T-helper 1 cell treated with Interleukin-12 subunit alpha and Interleukin-12 subunit beta and Interleukin-4 antibody, amounts not matched to agents 30 μg/mL and 1 μg/mL, for 36 hours (primary cell): ENCODE results near the gene SHROOM3.

Experiments
- H3K27ac Mint-ChIP-seq: one replicate; pipeline ENCODE4 v1.8.0; 2021; ENCODE audit warnings: mild to moderate bottlenecking, mixed read lengths
- H3K27me3 Mint-ChIP-seq: one replicate; pipeline ENCODE4 v1.8.0; 2021; ENCODE audit warnings: low read depth, mixed read lengths
- H3K36me3 Mint-ChIP-seq: one replicate; pipeline ENCODE4 v1.8.0; 2021; ENCODE audit warnings: low read depth, mixed read lengths
- H3K4me1 Mint-ChIP-seq: one replicate; pipeline ENCODE4 v1.8.0; 2021; ENCODE audit warnings: low read depth, mixed read lengths
- H3K4me3 Mint-ChIP-seq: one replicate; pipeline ENCODE4 v1.8.0; 2021; ENCODE audit warnings: mild to moderate bottlenecking, moderate library complexity, mixed read lengths
- H3K9me3 Mint-ChIP-seq: one replicate; pipeline ENCODE4 v1.8.0; 2021; ENCODE audit warnings: mixed read lengths

The SHROOM3 gene

DNA sequence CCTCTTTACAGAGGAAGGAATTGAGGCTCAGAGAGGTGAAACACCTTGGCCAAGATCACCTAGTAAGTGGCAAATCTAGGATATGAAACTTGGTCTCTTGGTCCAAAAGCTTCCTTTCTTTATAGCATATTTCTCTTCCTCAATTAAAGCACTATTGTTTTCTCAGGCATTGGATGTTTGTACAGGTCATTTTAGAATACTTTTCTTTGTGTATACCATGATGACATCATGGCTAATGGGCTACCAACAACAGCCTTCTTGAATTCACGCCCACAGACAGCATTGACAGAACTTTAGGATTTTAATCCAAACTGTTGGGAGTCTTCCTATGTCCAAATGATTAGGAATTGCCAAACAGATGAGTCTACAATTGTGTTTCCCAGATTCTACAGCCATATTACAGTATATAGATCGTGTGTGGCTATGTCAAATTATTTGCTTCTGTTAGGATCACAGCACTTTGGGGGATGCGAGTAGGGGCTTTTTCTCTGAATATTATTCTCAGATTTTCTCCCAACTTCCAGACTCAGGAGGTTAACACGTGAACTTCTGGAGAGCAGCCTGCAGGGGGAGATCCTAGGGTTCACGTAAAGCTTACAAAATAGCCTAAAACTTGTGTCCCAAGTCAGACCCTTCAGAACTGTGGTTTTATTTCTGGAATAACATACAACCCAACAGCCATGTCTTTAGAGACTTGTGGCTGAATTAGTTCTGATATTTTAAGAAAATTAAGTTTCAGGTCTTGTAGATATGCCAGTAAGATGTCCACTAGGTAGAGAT is 191.8 kb downstream of the SHROOM3 start:
- Mint-ChIP-seq H3K36me3 (no peaks in the 10 kb centered on the region), H3K9me3 (no peaks in the 10 kb centered on the region), H3K4me1 (no peaks in the 10 kb centered on the region), H3K27me3 (peaks cover 37% of the 10 kb centered on the region), H3K4me3 (no peak overlapping the region), H3K27ac (no peak overlapping the region)

DNA sequence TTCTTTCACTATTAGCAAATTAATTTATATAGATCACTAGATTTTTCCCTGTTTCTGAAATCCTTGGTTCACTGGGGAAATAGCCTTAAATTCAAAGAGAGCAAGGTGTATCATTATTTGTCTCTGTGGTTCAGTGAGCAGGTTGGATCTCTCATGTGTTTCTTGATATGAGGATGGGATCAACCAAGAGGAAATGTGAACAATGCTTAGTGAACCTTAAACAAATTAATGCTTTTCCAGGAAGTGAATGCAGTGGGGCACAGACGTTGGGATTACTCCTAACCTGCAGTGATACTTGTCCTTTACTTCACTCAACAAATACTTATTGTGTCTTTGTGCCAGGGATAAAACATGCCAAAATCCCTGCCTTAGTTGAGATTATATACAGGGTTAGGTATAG is 193.2 kb downstream of the SHROOM3 start:
- Mint-ChIP-seq H3K27me3 (peaks cover 35% of the 10 kb centered on the region), H3K4me1 (no peaks in the 10 kb centered on the region)

DNA sequence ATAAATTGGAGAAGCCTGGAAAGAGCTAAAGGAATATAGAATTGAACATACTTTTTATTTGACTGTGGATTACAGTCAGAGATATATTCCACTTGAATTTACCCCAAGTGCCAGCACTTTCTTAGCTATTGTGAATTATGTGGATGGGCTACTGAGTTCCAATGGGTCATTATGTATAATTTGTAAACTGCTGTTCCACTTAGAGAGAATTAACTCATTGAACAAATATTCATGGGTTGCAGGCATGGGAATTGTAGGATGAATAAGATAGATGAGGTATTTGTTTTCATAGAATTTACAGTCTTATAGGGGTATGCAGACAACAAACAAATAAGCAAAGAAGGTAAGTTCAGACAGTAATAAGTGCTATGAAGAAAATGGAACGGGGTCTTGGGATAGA is 195.7 kb downstream of the SHROOM3 start:
- H3K4me3 Mint-ChIP-seq = no peak overlapping the region
- no peaks in the 10 kb centered on the region for H3K9me3 Mint-ChIP-seq
- H3K4me1 Mint-ChIP-seq = no peaks in the 10 kb centered on the region
- H3K36me3 Mint-ChIP-seq = no peaks in the 10 kb centered on the region
- peaks cover 33% of the 10 kb centered on the region for H3K27me3 Mint-ChIP-seq
- H3K27ac Mint-ChIP-seq = no peak overlapping the region

More for the DNA sequence above, 193.2 kb downstream of the SHROOM3 start:
- H3K36me3 Mint-ChIP-seq = no peaks in the 10 kb centered on the region
- no peaks in the 10 kb centered on the region for H3K9me3 Mint-ChIP-seq
- no peak overlapping the region for H3K4me3 Mint-ChIP-seq
- no peak overlapping the region for H3K27ac Mint-ChIP-seq

DNA sequence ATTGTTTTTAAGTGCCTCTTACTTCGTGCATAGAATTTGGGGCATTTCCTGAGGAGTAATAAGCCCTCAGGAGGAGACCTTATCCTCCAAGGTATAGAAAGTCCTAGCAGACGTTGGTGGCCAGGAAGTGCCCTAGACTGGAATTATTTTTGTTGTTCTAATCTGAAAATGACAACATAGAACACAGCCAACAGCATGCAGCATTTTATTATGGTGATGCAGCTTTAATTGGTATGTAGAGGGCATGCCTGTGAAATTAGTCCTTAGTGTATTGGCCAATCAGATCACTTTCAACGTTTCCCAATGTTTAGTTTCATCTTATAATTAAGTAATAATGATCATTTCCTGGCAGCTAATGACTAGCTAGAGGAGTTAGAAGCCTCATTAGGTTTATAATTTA is 199.2 kb downstream of the SHROOM3 start:
- Mint-ChIP-seq H3K27me3 (peaks cover 28% of the 10 kb centered on the region), H3K27ac (no peak overlapping the region), H3K36me3 (no peaks in the 10 kb centered on the region), H3K4me3 (no peak overlapping the region), H3K9me3 (no peaks in the 10 kb centered on the region), H3K4me1 (no peaks in the 10 kb centered on the region)

DNA sequence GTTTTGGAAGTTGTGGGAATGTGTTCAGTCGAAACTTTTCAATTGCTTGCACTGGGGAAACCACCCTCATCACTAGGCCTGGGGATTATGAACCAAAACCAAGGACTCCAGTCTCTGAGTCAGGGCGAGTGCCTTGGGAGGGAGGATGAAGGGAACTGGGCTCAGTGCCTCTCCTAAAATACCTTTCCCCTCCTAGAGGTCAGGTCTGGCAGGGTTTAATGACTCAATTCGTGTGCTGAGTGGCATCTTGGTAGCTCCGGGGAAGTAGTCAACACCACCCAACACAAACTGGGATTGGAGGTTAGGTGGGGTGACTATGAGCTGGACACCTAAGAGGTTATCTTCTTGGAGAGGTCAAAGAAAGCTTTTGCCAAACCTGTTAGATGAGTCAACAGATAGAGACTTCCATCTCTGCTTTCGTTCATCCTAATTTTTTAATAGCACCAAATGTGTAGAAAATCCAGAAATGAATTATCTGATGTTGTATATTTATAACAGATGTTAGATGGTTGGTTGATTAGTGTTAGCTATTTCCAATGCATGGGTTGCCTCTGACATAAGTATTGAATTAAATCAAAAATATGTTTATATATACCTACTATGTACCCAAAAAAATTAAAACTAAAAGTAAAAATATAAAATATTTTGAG is 202.8 kb downstream of the SHROOM3 start:
- Mint-ChIP-seq H3K4me3 (no peak overlapping the region), H3K4me1 (no peaks in the 10 kb centered on the region), H3K27me3 (peaks cover 15% of the 10 kb centered on the region), H3K9me3 (no peaks in the 10 kb centered on the region), H3K36me3 (no peaks in the 10 kb centered on the region), H3K27ac (no peak overlapping the region)

DNA sequence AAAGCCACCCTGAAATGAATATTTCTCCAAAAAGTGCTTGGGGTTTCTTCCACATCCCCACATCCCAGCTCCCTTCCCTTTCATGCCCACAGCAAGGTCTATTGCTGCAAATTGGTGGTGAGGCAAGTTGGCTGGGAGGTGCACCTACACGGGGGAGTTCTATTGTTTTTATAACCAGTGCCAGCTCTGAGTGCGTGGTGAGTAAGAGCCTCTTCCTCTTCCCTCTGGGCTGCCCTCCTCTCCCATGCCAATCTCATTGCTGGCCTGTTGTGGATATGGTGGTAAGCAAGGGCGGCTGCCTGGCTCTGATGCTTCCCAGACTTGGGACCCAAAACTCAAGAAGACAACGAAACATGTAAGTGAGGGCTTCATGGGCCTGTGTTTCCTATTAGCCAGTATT is 204.3 kb downstream of the SHROOM3 start:
- no peaks in the 10 kb centered on the region for H3K4me1 Mint-ChIP-seq
- no peaks in the 10 kb centered on the region for H3K9me3 Mint-ChIP-seq
- H3K4me3 Mint-ChIP-seq = no peak overlapping the region
- H3K27ac Mint-ChIP-seq = no peak overlapping the region
- H3K27me3 Mint-ChIP-seq = peaks cover 15% of the 10 kb centered on the region
- no peaks in the 10 kb centered on the region for H3K36me3 Mint-ChIP-seq

DNA sequence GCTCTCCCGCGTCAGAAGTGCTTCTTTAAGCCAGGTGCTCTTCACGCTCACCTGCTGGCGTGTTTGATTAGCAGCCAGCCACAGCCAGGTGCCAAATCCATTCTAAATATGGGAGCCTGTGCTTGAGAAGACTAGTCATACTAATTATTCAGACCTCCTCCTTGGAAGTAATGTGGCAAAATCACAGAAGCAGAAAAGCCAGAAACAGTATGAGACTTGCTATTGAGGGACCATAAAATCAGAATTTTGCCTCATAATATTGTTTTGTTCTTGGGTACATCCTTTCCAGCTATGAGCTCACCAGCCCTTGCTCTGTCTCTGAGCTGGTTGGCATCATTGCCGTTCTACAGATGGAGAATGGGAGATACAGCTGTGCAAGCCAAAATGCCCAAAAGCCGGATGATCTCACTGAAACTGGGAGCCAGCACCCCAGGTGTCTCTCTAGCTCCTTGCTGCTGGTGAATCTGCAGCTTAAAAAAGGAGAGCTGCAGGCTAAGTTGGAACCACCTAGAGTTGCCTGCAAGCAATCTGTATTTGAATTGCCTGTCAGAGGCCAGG is 205.4 kb downstream of the SHROOM3 start:
- Mint-ChIP-seq H3K27me3 (peaks cover 9% of the 10 kb centered on the region), H3K4me3 (no peak overlapping the region), H3K27ac (no peak overlapping the region), H3K36me3 (no peaks in the 10 kb centered on the region), H3K9me3 (no peaks in the 10 kb centered on the region), H3K4me1 (no peaks in the 10 kb centered on the region)

DNA sequence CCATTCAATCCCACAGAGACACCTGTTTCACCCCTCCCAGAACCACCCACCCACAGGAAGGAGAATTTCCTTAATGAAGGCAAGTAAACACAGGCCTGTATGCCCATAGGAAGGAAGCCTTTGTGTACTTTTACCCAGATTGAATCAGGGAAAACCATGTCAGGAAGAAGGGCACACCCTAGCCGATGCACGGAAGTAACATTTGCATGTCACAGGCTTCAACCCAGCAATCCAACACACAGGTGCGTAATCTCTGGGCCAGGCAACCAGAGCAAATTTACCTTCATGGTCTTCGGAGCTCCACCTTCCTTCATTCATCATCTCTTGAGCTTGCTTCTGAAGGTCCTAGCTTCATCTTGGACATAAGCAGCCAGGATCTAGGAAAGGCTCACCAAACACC is 206.3 kb downstream of the SHROOM3 start:
- H3K27ac Mint-ChIP-seq = no peak overlapping the region
- no peaks in the 10 kb centered on the region for H3K36me3 Mint-ChIP-seq
- H3K4me1 Mint-ChIP-seq = no peaks in the 10 kb centered on the region
- H3K4me3 Mint-ChIP-seq = no peak overlapping the region
- H3K9me3 Mint-ChIP-seq = no peaks in the 10 kb centered on the region
- peaks cover 9% of the 10 kb centered on the region for H3K27me3 Mint-ChIP-seq

DNA sequence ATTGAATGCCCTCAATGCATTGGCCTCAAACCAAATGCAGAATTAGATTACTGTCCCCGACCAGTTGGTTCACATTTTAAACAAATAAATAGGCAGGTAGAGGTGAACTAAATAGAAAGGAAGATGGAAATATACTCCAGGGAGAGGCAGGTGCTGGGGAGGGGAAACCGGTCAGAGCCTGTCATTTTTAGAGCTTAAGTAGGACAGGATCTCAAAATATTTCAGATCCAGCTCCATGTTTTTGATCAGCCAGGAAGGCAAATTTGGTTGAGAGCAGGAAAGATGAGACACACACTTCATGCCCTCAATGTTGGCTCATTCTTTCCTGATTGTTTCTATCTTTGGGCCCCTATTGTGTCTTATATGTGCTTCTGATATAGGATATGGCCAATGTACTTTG is 206.7 kb downstream of the SHROOM3 start:
- peaks cover 9% of the 10 kb centered on the region for H3K27me3 Mint-ChIP-seq

DNA sequence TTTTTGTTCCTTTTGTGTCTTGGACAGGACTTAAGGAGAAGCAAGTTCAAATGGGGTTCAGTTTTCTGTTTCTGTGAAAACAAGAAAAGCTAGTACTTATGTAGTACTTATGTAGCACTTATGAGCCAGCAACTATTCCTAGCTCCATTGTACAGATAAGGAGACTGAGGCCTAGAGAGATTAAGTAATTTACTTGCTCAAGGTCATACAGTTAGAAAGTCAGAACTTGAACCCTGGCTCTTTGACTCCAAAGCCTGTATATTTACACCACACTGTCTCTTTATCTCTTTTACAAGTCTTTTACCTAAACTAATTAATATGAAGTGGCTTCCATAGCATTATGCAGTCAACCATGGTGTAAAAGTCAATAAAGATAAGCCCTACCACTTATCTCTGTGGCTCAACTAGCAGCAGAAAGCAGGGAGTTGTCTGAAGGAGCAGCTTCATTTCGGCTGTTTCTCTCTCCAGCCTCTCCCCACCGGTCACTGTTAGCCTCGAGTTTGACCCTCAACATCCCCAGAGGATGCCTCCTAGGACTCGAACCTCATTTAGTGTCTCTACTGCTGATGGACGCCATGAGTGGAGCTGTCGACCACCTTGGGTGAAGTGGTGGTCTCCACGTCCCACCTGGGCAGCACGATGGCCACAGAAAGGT is 209.9 kb downstream of the SHROOM3 start:
- no peak overlapping the region for H3K27ac Mint-ChIP-seq
- H3K4me3 Mint-ChIP-seq = no peak overlapping the region
- peaks cover 5% of the 10 kb centered on the region for H3K27me3 Mint-ChIP-seq
- H3K36me3 Mint-ChIP-seq = no peaks in the 10 kb centered on the region
- H3K4me1 Mint-ChIP-seq = no peaks in the 10 kb centered on the region
- no peaks in the 10 kb centered on the region for H3K9me3 Mint-ChIP-seq

More for the DNA sequence above, 206.7 kb downstream of the SHROOM3 start:
- Mint-ChIP-seq H3K4me3 (no peak overlapping the region), H3K4me1 (no peaks in the 10 kb centered on the region), H3K27ac (no peak overlapping the region), H3K9me3 (no peaks in the 10 kb centered on the region), H3K36me3 (no peaks in the 10 kb centered on the region)

DNA sequence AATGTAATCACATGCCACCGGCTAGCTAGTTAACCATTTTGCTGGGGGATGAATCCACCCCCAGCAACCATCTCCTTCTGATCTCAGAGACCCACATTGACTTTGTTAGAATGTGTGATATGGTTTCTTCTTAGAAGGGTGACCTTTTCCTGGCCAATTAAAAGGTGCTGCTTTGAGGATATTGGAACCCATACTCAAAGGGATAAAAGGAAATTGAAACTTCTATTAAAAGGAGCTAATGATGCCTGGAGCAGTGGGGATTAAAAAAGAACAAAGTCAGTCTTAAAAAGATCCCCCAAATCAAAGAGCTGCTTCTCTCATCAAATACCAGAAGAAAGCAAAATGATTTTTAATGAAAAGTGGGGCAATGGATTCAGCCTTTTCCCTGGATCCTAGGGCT is 214.1 kb downstream of the SHROOM3 start:
- H3K4me3 Mint-ChIP-seq = no peak overlapping the region
- no peaks in the 10 kb centered on the region for H3K9me3 Mint-ChIP-seq
- H3K36me3 Mint-ChIP-seq = no peaks in the 10 kb centered on the region
- no peak overlapping the region for H3K27ac Mint-ChIP-seq
- H3K27me3 Mint-ChIP-seq = no peaks in the 10 kb centered on the region
- no peaks in the 10 kb centered on the region for H3K4me1 Mint-ChIP-seq

DNA sequence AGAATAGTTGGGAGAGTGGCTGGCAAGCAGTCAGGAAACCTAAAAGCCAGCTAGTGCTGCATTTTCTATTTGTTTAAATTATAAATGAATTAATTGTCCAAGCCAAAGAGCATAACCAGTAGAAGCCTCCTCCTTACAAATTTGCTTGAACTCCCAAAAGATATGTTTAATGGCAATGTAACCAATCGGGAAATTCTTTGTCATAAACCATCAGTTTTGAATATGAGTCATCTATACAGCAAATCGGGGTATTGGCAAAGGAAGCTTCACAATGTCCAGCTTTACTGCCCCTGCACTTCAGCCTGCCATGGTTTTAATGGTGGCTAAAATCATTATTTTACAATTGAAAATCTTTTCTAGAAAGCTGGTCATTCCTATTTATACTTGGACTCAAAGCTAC is 216.6 kb downstream of the SHROOM3 start:
- Mint-ChIP-seq H3K27ac (no peak overlapping the region), H3K4me1 (no peaks in the 10 kb centered on the region), H3K9me3 (no peaks in the 10 kb centered on the region), H3K36me3 (no peaks in the 10 kb centered on the region), H3K27me3 (no peaks in the 10 kb centered on the region), H3K4me3 (no peak overlapping the region)

DNA sequence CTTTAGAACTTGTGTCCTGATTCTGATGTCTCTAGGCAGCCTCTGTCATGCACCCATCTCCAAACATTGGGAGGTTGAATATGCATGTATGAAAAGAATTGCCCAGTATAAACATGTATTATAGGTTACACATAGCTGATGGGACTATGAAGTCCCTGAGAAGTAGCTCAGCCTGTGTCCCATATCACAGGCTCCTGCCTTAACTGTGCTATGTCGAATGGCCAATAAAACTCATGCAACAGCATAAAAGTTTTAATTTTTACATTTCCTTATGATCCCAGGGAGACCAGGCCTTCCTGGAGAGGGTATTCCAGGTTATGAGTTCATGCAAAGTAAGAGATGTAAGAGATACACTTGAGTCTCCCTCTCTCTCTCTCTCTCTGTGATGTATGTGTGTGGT is 217.4 kb downstream of the SHROOM3 start:
- H3K4me3 Mint-ChIP-seq = no peak overlapping the region
- no peaks in the 10 kb centered on the region for H3K27me3 Mint-ChIP-seq
- H3K9me3 Mint-ChIP-seq = no peaks in the 10 kb centered on the region
- no peaks in the 10 kb centered on the region for H3K36me3 Mint-ChIP-seq
- H3K4me1 Mint-ChIP-seq = no peaks in the 10 kb centered on the region
- H3K27ac Mint-ChIP-seq = no peak overlapping the region

DNA sequence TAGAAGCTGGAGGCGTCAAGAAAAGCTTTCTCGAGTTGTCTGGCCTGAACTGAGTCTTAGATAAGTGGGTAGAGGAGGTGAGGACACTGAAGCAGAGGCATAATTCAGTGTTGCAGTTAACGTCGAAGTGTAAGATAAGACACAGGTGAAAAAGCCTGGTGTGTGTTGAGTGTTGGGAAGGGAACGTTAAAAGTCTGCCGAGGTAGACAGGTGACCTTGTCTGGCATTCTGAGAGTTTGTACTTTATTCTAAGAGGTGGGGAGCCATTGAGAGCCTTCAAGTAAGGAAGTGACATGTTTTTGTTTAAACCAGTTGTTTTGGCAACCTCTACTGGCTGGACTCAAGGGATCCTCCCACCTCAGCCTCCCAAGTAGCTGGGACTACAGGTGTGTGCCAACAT is 219.1 kb downstream of the SHROOM3 start:
- Mint-ChIP-seq H3K27ac (no peak overlapping the region), H3K27me3 (no peaks in the 10 kb centered on the region), H3K36me3 (no peaks in the 10 kb centered on the region), H3K4me1 (no peaks in the 10 kb centered on the region), H3K4me3 (no peak overlapping the region), H3K9me3 (no peaks in the 10 kb centered on the region)

DNA sequence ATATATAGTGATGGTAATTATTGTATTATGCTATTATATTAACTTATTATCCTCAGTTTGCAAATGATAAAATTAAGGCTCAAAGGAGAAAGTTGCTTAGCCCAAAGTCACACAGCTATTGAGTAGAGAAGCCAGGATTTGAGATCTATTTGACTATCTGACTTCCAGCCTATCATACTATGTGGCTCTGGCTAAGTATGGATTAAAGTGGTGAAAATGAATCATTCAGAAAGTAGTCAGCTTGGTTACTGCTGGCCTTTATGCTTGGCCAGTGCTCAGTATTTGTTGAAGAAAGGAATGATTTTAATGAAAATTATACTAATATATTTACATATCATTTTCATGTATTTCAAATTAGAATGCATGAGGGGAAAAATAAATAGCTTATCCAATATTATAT is 219.8 kb downstream of the SHROOM3 start:
- no peaks in the 10 kb centered on the region for H3K27me3 Mint-ChIP-seq
- no peaks in the 10 kb centered on the region for H3K36me3 Mint-ChIP-seq
- H3K4me1 Mint-ChIP-seq = no peaks in the 10 kb centered on the region
- H3K9me3 Mint-ChIP-seq = no peaks in the 10 kb centered on the region
- no peak overlapping the region for H3K4me3 Mint-ChIP-seq
- no peak overlapping the region for H3K27ac Mint-ChIP-seq
